HG02571 (cell line): Measurements from ENCODE around the gene OLFM1.
"Not testable (repeated sequence)": the region's sequence is repeated elsewhere in the genome, so short reads cannot be mapped to it uniquely, and the experiment has no call there.

Experiments
- ATAC-seq: cut with Tn5 transposase; IDR thresholded peaks from one replicate; pipeline ENCODE4 v1.9.1; 2021; ENCODE audit warnings: mild to moderate bottlenecking, moderate library complexity; ENCODE audit not compliant: unreplicated experiment

OLFM1 gene

DNA sequence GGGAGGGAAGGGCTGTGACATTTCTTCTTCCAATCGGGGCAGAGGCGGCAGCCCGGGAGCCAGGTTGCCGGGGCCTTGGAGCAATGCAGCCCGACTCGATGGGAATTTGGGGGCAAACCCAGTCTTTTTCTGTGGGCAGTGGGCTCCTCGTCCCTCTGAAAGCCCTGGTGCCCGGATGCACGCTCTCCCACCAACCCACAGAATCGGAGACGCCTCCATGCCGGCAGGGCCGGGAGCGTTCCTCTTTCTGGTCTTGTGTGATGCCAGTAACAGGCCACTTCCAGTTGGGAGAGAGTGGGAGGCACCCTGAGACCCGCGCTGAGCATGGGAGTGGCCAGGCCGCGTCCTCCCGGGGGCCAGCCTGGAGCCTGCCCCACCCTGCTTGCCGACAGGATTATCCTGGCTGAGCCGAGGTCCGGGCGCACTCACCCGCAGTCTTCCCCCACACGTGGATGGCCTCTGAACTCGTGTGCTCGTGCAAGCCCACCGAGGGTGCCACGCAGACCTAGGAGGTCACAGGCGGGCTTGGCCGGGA is 17.8 kb downstream of the OLFM1 start:
- no peak for ATAC-seq

DNA sequence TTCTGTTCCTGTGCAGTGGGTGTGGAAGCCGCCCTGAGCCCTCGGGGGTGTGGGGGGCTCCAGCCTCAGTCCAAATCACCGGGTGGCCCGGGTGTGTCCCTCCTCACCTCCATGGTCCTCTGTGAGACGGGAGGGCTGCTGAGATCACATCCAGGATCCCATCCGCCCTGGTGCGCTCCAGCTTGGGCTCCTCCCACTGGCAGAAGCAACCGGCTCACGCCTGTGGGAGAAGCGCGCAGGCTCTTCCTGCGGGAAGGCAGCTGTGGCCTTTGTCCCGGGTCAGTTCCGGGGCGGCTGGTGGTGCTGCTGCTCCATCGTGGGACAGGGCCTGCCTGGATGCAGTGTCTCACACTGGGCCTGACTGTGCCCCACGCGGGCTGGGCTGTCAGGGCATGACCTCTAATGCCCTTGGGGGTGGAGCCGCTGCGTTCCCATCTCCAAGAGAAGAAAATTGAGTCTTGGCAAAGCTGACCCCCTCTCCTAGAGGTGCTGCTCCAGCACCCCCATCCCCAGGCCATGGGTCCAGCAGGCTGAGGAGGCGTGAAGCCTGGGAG is 18.5 kb downstream of the OLFM1 start:
- ATAC-seq: no peak

DNA sequence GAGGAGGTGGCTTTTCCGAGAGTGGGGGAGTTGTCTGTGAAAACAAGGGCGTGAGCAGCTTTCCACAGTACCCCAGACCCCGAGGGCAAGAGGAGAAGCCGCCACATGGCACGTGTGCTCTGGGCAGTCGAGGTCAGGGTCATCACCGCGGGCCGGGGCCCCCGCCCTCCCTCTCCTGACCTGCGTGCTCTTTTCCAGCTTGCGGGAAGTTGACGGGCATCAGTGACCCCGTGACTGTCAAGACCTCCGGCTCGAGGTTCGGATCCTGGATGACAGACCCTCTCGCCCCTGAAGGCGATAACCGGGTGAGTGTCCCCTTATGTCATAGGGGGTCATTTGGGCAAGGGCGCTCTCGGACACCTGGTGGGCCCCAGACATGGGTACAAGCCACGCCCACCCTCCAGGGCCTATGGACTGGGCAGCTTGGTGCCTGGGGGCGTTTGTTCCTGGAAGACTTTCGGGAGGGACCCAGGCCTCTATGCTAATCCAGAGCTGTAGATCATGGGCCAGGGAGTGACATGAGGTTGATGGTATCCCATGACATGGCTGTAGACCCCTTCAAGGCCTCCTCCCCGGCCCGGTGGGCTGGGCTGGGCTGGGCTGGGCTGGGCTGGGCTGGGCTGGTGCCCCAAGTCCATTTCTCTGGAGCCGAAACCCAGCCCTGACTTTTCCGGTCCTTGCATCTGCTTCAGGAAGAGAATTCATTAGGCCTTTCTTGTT is 19.2 kb downstream of the OLFM1 start:
- no peak for ATAC-seq

- ATAC-seq: no peak
Measured at GRCh38 chr9:135107581-135108235, 20.2 kb downstream of the OLFM1 start.

DNA sequence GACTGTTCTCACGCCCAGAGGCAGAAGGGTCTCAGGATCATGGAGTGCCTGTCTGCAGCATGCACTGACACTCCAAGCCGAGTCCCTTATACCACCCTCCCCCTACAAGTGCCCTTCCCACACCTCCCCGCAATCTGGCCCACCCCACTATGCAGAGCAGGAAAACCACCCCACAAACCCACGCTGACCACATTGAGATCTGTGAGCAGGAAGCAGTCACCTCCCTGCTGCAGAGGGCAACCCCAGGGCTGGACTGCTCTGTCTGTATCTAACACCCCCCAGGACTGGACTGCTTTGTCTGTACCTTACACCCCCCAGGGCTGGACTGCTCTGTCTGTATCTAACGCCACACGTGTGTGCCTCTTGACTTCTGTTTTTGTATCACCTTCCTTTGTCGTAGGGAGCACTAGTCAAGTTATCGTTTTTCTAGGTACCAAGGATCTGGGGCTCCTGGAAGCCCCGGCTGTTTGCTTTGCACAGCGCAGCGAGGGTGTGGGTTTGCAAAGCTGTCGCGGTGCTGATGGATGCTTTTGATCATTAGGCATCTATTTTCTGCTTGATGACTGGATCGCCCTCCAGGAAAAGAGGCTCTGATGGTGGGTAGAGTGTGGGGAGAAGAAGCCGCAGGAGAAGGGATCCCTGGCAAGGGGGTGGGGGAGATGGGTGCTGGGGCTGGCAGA is 21.5 kb downstream of the OLFM1 start:
- ATAC-seq: no peak

DNA sequence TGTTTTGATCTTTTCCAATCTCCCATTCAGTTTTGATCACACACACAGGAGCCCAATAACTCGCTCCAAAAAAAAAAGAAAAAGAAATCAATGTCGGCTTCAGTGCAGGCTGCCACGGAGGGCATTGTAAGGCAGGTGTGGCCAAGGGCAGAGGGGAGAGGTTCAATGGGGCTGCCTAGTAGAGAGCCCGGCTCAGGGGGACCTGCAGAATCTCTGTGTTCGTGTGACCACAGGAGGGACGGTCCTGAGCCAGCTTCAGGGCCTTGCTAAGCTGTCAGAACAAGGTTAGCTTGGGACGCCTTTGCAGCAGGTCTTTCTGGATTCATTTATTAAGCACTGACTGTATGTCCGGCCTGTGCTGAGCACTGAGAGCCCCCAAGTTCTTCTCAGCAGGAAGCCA is 22.2 kb downstream of the OLFM1 start:
- ATAC-seq: no peak

DNA sequence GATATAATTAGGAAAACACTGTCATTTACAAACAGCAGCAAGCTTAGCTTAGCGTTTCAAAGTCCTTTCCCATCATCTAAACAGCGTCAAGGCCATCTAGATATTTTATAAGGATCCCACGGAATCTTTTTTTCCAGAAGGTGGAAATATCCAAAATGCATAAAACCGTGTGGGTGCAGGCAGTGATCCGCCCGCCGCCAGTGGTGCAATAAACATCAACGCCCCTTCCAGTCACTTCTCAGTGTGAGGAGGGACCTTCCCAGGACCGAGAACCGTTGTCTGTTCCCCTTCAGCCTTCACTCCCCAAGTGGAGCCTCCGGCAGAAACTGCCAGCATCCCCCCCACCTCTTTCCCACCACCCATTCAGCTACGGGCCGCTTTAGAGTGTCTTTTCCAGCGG is 22.9 kb downstream of the OLFM1 start:
- ATAC-seq: no peak

GRCh38 chr9:135111600-135111999 is 24.1 kb downstream of the OLFM1 start:
- not testable (repeated sequence) for ATAC-seq

GRCh38 chr9:135116371-135116770 is 28.9 kb downstream of the OLFM1 start:
- no peak for ATAC-seq

DNA sequence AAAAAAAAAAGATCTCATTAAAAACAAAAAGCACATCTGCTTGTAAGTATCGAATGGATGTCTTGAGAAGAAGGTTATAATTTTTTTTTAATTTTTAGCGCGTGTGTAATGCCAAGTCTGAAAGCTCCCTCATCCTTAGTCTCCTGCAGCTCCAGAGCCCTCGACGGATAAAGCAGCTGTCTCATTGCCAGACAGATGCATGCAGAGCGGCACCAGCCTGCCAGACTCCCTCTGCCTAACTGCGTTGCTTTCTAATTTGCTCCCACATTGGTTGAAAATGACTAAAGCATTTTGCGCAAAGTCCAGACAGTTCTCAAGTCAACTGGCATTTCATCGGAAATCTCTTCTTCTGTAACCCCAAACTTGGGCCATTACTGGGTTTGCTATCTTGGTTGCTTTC is 29.4 kb downstream of the OLFM1 start:
- no peak for ATAC-seq

DNA sequence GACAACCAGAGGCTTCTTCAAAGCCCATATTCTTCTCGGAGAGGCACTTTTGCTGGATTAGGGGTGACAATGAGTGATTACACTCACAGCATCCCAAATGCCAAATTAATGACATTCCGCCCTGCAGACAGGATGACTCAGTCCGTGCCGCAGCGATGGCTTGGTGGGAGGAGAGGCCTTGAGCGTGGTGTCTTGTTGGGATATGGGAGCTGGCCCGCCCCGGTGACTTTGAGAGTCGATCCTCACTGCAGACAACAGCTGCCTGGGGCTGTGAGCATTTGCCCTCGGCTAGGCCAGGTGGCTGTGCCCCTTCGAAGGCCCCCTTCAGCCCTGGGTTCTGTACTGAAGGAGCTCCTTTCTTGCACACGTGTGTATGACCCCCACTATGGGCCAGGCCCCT is 29.8 kb downstream of the OLFM1 start:
- no peak for ATAC-seq

GRCh38 chr9:135119496-135120064 is 32.1 kb downstream of the OLFM1 start:
- no peak for ATAC-seq

DNA sequence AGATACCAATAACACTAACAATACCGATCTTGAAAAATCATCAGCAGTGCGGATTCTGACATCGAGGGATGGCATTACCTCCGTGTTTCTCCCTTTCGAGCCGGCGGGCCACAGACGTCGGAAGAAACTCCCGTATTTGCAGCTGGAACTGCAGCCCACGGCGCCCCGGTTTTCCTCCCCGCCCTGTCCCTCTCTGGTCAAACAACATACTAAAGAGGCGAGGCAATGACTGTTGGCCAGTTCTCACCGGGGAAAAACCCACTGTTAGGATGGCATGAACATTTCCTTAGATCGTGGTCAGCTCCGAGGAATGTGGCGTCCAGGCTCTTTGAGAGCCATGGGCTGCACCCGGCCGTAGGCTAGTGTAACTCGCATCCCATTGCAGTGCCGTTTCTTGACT is 32.8 kb downstream of the OLFM1 start:
- no peak for ATAC-seq

DNA sequence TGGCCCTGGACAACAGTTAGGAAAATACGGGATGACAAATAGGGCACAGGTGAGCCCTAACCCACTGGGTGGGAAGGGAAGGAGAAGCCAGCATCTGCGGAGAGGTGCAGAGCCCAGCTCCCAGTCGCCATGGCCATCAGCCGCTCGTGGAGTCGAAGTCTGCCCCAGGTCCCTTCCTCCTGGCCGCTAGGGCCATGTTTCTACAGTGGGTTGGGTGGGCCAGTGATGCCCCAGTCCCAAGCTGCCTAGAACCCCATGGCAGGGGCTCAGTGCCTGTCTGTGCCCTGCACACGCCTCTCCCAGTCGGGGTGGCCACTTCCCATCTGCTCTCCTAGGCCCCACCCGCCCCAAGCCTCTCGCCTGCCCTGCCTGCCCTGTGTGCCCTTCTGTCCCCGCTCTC is 34.8 kb downstream of the OLFM1 start:
- no peak for ATAC-seq

DNA sequence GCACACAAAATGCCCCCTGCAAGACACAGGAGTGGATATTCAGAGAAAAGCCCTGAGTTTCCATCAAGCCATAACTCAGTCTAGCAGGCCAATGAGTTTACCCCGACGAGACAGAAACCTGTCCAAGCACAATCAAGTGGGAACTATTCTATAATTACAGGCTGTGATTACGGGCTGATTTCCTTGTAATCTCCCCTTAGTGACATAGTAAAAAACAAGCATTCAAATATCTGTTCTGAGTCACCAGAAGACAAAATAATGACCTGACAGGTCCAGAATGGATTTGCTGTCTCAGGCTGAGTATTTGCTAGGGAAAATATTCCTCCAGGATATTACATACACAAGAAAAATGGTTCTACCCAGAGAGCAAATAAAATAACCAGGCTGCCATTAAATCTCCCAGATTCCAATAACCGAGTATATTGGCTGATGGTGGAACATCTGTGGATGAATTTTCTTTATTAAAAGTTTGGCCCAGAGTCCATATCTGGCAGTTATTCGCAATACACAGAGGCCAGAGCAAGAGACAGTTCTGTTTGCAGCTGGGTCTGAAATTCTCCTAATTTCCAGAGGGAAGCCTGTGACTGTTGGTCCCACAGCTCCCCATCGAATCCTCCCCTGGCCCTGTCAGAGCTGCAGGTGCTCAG is 35.8 kb downstream of the OLFM1 start:
- no peak for ATAC-seq

- ATAC-seq: no peak
Measured at GRCh38 chr9:135123773-135124134, 36.3 kb downstream of the OLFM1 start.

DNA sequence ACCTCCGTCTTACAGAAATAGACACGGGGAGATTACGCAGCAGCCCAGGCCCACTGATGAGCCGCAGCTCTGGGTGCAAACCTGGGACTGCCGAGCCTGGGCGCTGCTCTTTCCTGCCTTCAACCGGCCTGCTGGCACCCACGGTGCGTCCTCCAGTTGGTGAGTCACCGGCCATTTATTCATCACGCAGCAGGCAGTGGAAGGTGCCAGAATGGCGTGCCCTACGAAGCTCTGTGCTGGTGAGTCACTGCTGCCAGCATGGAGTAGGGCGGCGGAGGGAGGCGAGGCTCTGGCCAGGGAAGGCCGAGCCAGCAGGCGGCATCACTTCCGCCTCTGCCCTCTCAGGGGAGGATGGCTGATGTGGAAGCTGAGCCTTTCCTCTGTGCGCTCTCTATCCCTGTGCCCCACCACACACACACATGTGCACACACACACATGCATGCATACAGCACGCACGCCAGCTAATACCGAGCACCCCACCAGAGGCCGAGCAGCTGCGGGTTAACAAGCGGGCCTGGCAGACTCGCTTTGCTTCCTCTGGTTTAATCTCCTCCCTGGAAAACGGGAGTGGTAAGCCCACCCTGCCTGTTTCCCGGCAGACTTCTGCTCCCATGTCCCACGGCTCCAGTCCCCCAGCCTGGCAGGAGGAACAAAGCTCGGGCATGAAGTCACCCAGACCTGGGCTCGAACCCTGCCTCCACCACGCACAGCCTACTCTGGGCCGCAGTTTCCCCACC is 39.2 kb downstream of the OLFM1 start:
- ATAC-seq: no peak

- ATAC-seq: no peak
Measured at GRCh38 chr9:135127718-135128670, 40.5 kb downstream of the OLFM1 start.

- ATAC-seq: no peak
Measured at GRCh38 chr9:135129137-135129695, 41.7 kb downstream of the OLFM1 start.
